Measurements from ENCODE around the gene SP3.

DNA sequence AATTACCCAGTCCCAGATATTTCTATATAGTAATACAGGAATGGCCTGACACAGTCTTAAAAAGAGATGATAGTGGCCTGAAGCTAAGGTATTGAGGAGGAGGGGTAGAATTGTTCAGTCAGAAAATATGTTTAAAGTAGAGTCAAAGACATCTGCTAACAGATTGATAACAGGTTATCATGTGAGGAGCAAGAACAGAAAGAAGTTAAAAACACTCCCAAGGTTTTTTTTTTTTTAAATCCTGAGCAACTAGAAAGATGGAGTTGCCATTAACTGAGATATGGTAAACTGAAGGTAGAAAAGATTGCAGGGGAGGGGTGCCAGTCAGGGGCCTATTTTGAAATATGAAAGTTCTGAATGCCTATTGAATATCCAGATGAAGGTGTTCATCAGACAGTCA, 43.1 kb downstream of the SP3 start:
- TF ChIP-seq, protein P1, sequence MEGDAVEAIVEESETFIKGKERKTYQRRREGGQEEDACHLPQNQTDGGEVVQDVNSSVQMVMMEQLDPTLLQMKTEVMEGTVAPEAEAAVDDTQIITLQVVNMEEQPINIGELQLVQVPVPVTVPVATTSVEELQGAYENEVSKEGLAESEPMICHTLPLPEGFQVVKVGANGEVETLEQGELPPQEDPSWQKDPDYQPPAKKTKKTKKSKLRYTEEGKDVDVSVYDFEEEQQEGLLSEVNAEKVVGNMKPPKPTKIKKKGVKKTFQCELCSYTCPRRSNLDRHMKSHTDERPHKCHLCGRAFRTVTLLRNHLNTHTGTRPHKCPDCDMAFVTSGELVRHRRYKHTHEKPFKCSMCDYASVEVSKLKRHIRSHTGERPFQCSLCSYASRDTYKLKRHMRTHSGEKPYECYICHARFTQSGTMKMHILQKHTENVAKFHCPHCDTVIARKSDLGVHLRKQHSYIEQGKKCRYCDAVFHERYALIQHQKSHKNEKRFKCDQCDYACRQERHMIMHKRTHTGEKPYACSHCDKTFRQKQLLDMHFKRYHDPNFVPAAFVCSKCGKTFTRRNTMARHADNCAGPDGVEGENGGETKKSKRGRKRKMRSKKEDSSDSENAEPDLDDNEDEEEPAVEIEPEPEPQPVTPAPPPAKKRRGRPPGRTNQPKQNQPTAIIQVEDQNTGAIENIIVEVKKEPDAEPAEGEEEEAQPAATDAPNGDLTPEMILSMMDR (IDR thresholded peaks at IDR 0.05) = no peak
- TF ChIP-seq ZFX (IDR thresholded peaks at IDR 0.05; ENCODE audit: borderline replicate concordance) = no peak

Data from 22Rv1 (cell line).